Activated CD8-positive, alpha-beta T cell treated with anti-CD3 and anti-CD28 coated beads, Interleukin-2, amount 10 ng/mL, durations not matched to agents 7 days and 5 days (primary cell): ENCODE measurements around the gene COL4A1. TPM values are rescaled to one million over a fixed set of nuclear protein-coding genes. Genes with fewer than 3 reads are reported as not detected.

Source experiments
- ATAC-seq: fragments of 150-1000 bp; cut with Tn5 transposase; one replicate; pipeline ENCODE4 v1.10.0; 2021; ENCODE audit warnings: moderate library complexity
- CTCF ChIA-PET: fragments of 350-600 bp; sonication (Branson Sonifier 250); formaldehyde crosslinking; loops from one replicate; lab custom pipeline; 2021; ENCODE audit warnings: antibody characterized with exemption; lab: Charles Lee
- POLR2A ChIA-PET: fragments of 350-600 bp; sonication (Branson Sonifier 250); formaldehyde crosslinking; loops from one replicate; lab custom pipeline; 2021; ENCODE audit warnings: antibody characterized with exemption; lab: Charles Lee
- DNase-seq: peaks from one replicate; pipeline ENCODE4 v3.0.0-alpha.2; 2020
- H3K27ac Mint-ChIP-seq: one replicate; pipeline ENCODE4 v1.8.0; 2021; ENCODE audit warnings: mild to moderate bottlenecking, mixed read lengths
- H3K27me3 Mint-ChIP-seq: one replicate; pipeline ENCODE4 v1.8.0; 2021; ENCODE audit warnings: low read depth, mixed read lengths
- H3K36me3 Mint-ChIP-seq: one replicate; pipeline ENCODE4 v1.8.0; 2021; ENCODE audit warnings: low read depth, mixed read lengths
- H3K4me1 Mint-ChIP-seq: one replicate; pipeline ENCODE4 v1.8.0; 2021; ENCODE audit warnings: low read depth, mixed read lengths
- H3K4me3 Mint-ChIP-seq: one replicate; pipeline ENCODE4 v1.8.0; 2021; ENCODE audit warnings: mild to moderate bottlenecking, mixed read lengths
- H3K9me3 Mint-ChIP-seq: one replicate; pipeline ENCODE4 v1.8.0; 2022; ENCODE audit warnings: mixed read lengths; ENCODE audit not compliant: insufficient read depth
- total RNA-seq, 2 experiments: library from RNA; stranded (reverse); gene quantifications; one replicate each; pipeline ENCODE4 v1.2.3, GENCODE V29; 2021

Gene COL4A1
- total RNA-seq, 2 experiments from 2014 or later, result not detected

- no peak overlapping the region for H3K27ac Mint-ChIP-seq
- CTCF ChIA-PET, result interaction anchor here (1.3 kb wide), 1 partner anchor 11 kb away, joined by 5 read pairs; no protein-coding TSS in a partner anchor
- no peaks in the 10 kb centered on the region for H3K9me3 Mint-ChIP-seq
- no peak overlapping the region for H3K4me3 Mint-ChIP-seq
- H3K4me1 Mint-ChIP-seq, result no peaks in the 10 kb centered on the region
- DNase-seq, result no peak
- H3K27me3 Mint-ChIP-seq, result no peaks in the 10 kb centered on the region
- H3K36me3 Mint-ChIP-seq, result no peaks in the 10 kb centered on the region
- no peak for ATAC-seq
- POLR2A ChIA-PET, result no interaction called here
Observed at GRCh38 chr13:110206996-110207395, 100.0 kb downstream of the COL4A1 start.

- H3K36me3 Mint-ChIP-seq, result no peaks in the 10 kb centered on the region
- no peaks in the 10 kb centered on the region for H3K9me3 Mint-ChIP-seq
- ATAC-seq (no peak), DNase-seq (no peak)
- no peak overlapping the region for H3K27ac Mint-ChIP-seq
- no peaks in the 10 kb centered on the region for H3K27me3 Mint-ChIP-seq
- CTCF ChIA-PET, result no interaction called here
- no peak overlapping the region for H3K4me3 Mint-ChIP-seq
- H3K4me1 Mint-ChIP-seq, result no peaks in the 10 kb centered on the region
- POLR2A ChIA-PET, result no interaction called here
Observed at GRCh38 chr13:110206185-110206584, 100.8 kb downstream of the COL4A1 start.

- Mint-ChIP-seq H3K36me3 (no peaks in the 10 kb centered on the region), H3K4me3 (no peak overlapping the region), H3K4me1 (no peaks in the 10 kb centered on the region), H3K27ac (no peak overlapping the region), H3K27me3 (no peaks in the 10 kb centered on the region), H3K9me3 (no peaks in the 10 kb centered on the region)
- ATAC-seq (no peak), DNase-seq (no peak)
- CTCF ChIA-PET, result no interaction called here
- POLR2A ChIA-PET, result no interaction called here
Observed at GRCh38 chr13:110201114-110201513, 105.8 kb downstream of the COL4A1 start.

- no peak overlapping the region for H3K27ac Mint-ChIP-seq
- CTCF ChIA-PET, result no interaction called here
Observed at GRCh38 chr13:110200276-110200870, 106.6 kb downstream of the COL4A1 start.

GRCh38 chr13:110199046-110199831 lies 107.7 kb downstream of the COL4A1 start:
- H3K27me3 Mint-ChIP-seq, result no peaks in the 10 kb centered on the region
- no peak for ATAC-seq
- no peak overlapping the region for H3K27ac Mint-ChIP-seq
- POLR2A ChIA-PET, result no interaction called here
- no peaks in the 10 kb centered on the region for H3K36me3 Mint-ChIP-seq
- no peak for DNase-seq
- H3K4me3 Mint-ChIP-seq, result no peak overlapping the region
- CTCF ChIA-PET, result no interaction called here
- H3K9me3 Mint-ChIP-seq, result no peaks in the 10 kb centered on the region
- no peaks in the 10 kb centered on the region for H3K4me1 Mint-ChIP-seq

More at GRCh38 chr13:110200276-110200870, 106.6 kb downstream of the COL4A1 start:
- ATAC-seq (no peak), DNase-seq (no peak)
- H3K4me1 Mint-ChIP-seq, result no peaks in the 10 kb centered on the region
- POLR2A ChIA-PET, result no interaction called here
- H3K4me3 Mint-ChIP-seq, result no peak overlapping the region
- no peaks in the 10 kb centered on the region for H3K27me3 Mint-ChIP-seq
- no peaks in the 10 kb centered on the region for H3K36me3 Mint-ChIP-seq
- H3K9me3 Mint-ChIP-seq, result no peaks in the 10 kb centered on the region

GRCh38 chr13:110197471-110197870 lies 109.5 kb downstream of the COL4A1 start:
- DNase-seq (no peak), ATAC-seq (no peak)
- no peaks in the 10 kb centered on the region for H3K36me3 Mint-ChIP-seq
- ChIA-PET CTCF (no interaction called here), POLR2A (no interaction called here)
- H3K9me3 Mint-ChIP-seq, result no peaks in the 10 kb centered on the region
- no peaks in the 10 kb centered on the region for H3K4me1 Mint-ChIP-seq
- H3K27me3 Mint-ChIP-seq, result no peaks in the 10 kb centered on the region
- H3K4me3 Mint-ChIP-seq, result no peak overlapping the region
- no peak overlapping the region for H3K27ac Mint-ChIP-seq

GRCh38 chr13:110197026-110197425 lies 109.9 kb downstream of the COL4A1 start:
- no peaks in the 10 kb centered on the region for H3K9me3 Mint-ChIP-seq
- no peaks in the 10 kb centered on the region for H3K4me1 Mint-ChIP-seq
- ChIA-PET CTCF (no interaction called here), POLR2A (no interaction called here)
- H3K27ac Mint-ChIP-seq, result no peak overlapping the region
- ATAC-seq (no peak), DNase-seq (no peak)
- no peak overlapping the region for H3K4me3 Mint-ChIP-seq
- peaks cover 1% of the 10 kb centered on the region for H3K27me3 Mint-ChIP-seq
- no peaks in the 10 kb centered on the region for H3K36me3 Mint-ChIP-seq

GRCh38 chr13:110195547-110196485 lies 111.1 kb downstream of the COL4A1 start:
- Mint-ChIP-seq H3K4me3 (no peak overlapping the region), H3K4me1 (no peaks in the 10 kb centered on the region), H3K27me3 (peaks cover 5% of the 10 kb centered on the region), H3K36me3 (no peaks in the 10 kb centered on the region), H3K27ac (no peak overlapping the region), H3K9me3 (no peaks in the 10 kb centered on the region)
- POLR2A ChIA-PET, result no interaction called here
- no peak for ATAC-seq
- DNase-seq, result no peak
- CTCF ChIA-PET, result no interaction called here

- ChIA-PET CTCF (no interaction called here), POLR2A (no interaction called here)
- H3K4me1 Mint-ChIP-seq, result no peaks in the 10 kb centered on the region
- no peak overlapping the region for H3K27ac Mint-ChIP-seq
- peaks cover 5% of the 10 kb centered on the region for H3K27me3 Mint-ChIP-seq
- DNase-seq, result no peak
- no peak overlapping the region for H3K4me3 Mint-ChIP-seq
- no peak for ATAC-seq
- H3K36me3 Mint-ChIP-seq, result no peaks in the 10 kb centered on the region
- H3K9me3 Mint-ChIP-seq, result no peaks in the 10 kb centered on the region
Observed at GRCh38 chr13:110194451-110194850, 112.5 kb downstream of the COL4A1 start.

GRCh38 chr13:110193491-110193890 lies 113.5 kb downstream of the COL4A1 start:
- H3K27ac Mint-ChIP-seq, result no peak overlapping the region
- H3K4me1 Mint-ChIP-seq, result no peaks in the 10 kb centered on the region
- H3K27me3 Mint-ChIP-seq, result peaks cover 5% of the 10 kb centered on the region
- ATAC-seq (no peak), DNase-seq (no peak)
- no peak overlapping the region for H3K4me3 Mint-ChIP-seq
- H3K36me3 Mint-ChIP-seq, result no peaks in the 10 kb centered on the region
- no peaks in the 10 kb centered on the region for H3K9me3 Mint-ChIP-seq
- ChIA-PET CTCF (no interaction called here), POLR2A (no interaction called here)

GRCh38 chr13:110192472-110192871 lies 114.5 kb downstream of the COL4A1 start:
- no peak for ATAC-seq
- CTCF ChIA-PET, result no interaction called here

More at GRCh38 chr13:110192472-110192871, 114.5 kb downstream of the COL4A1 start:
- POLR2A ChIA-PET, result no interaction called here
- H3K27ac Mint-ChIP-seq, result no peak overlapping the region
- H3K27me3 Mint-ChIP-seq, result peaks cover 5% of the 10 kb centered on the region
- no peaks in the 10 kb centered on the region for H3K9me3 Mint-ChIP-seq
- H3K36me3 Mint-ChIP-seq, result no peaks in the 10 kb centered on the region
- no peak overlapping the region for H3K4me3 Mint-ChIP-seq
- DNase-seq, result no peak
- no peaks in the 10 kb centered on the region for H3K4me1 Mint-ChIP-seq
